SW480 (cell line): Measurements from ENCODE around the gene TAF5.
"Not testable (repeated sequence)": the region's sequence is repeated elsewhere in the genome, so short reads cannot be mapped to it uniquely, and the experiment has no call there.

Experiments used
- DNase-seq: peaks from one replicate; pipeline ENCODE4 v3.0.0-alpha.2; 2016; ENCODE audit warnings: low spot score

Gene TAF5

DNA sequence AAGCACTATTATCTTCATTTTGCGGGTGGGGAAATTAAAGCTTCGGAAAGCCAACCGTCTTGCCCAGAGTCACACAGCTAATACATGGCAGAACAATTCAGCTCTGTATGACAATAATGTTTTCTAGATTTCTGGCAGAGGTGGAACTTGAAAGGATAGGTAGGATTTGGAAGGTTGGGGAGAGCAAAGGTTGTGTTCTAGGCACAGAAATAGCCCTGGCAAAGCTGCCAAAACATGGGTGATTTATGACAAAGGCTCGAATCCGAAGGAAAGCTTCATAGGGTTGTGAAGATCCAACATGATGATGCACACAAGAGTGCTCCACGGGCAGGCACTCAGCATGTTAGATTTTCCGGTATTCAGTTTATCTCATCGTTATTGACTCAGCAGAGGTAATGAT, 47.8 kb downstream of the TAF5 start:
- DNase-seq: no peak

DNA sequence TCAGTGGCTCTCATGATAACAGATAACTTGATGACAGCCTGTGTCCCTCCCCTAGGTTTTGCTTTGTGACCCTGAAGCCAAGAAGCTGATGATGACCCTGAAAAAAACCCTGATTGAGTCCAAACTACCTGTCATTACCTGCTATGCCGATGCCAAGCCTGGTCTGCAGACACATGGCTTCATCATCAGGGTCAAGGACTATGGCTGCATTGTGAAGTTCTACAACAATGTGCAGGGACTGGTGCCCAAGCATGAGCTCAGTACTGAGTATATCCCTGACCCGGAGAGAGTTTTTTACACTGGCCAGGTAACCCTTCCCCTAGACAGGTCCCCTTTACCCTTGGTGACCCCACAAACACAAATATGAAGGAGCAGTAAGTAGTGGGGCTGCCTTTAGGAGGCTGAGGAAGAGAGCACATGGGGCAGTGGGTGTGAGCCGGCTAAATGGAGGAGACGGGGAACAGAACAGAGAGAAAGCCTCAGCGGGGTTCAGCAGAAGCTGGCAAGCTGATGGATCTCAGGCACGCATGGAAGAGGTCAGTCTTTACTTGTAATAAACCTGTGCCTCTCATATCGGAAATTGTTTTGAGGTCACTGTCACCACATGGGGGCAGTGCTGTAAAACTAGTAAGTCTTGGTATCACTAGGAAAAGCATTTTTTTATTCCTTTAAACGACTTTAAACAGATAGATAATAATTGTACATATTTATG, 48.8 kb downstream of the TAF5 start:
- DNase-seq: peak; percentile 60

DNA sequence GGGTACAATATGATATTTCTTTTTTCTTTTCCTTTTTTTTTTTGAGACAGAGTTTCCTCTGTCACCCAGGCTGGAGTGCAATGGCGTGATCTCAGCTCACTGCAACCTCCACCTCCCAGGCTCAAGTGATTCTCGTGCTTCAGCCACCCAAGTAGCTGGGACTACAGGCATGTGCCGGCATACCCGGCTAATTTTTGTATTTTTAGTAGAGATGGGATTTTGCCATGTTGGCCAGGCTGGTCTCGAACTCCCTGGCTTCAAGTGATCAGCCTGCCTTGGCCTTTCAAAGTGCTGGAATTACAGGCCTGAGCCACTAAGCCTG, 49.3 kb downstream of the TAF5 start:
- DNase-seq: not testable (repeated sequence)

DNA sequence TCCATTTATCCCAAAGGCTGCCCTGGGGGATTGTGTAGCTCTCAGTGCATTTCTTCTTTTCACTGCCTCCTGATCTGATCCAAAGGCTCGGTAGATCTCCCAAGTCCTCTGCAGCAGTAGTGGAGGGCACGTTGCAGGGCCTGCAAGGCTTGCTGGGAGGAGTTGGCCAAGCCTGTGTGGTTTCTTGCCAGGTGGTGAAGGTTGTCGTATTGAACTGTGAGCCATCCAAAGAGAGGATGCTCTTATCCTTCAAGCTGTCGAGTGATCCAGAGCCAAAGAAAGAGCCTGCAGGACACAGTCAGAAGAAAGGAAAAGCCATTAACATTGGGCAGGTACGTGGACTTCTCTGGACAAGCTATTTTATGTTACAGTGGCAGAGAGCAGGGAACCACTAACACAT, 49.8 kb downstream of the TAF5 start:
- DNase-seq: no peak

DNA sequence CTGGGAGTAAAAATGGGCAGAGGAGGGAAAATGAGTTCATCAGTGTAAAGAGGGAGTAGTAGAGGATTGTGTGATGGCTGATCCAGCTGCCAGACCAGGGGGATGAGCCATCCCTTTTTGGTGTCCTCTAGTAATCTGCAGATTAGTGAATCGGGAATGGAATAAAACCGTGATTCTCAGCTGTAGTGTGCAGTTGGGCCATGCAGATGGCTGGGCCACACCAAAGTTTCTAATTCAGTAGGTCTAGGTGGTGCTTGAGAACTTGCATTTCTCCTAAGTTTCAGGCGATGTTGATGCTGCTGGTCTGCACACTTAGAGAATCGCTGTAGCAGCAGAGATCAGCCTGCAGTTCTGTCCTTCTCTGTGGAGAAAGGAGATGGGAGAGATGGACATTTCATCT, 51.3 kb downstream of the TAF5 start:
- no peak for DNase-seq

DNA sequence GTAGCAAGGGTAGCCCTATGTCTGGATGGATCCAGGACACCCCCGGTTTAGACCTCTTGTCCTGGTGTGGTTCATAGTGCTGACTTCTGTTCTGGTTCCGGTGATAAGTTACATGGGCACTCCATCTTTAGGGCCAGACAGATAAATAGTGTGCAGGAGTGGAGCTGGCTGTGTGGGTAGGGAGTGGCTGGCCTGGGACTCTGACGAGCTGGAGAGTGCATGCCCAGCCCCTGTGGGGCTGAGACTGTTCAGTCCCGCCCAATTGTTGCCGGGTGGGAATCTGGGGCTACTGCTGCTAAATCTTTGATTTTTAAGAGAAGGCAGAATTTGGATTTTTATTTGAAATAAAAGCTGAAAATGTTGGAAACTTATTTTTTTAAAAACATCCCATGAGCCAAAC, 56.0 kb downstream of the TAF5 start:
- DNase-seq: no peak

DNA sequence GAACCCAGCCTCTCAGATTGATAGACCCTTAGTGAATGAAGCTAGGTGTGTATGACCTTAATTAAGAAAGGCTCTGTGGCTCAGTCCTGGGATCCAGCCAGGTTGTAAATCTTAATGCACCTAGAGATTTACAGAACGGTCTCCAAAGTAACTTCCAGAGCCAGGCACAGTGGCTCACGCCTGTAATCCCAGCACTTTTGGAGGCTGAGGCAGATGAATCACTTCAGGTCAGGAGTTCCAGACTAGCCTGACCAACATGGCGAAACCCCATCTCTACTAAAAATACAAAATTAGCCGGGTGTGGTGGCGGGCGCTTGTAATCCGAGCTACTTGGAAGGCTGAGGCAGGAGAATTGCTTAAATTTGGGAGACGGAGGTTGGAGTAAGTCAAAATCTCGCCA, 60.1 kb downstream of the TAF5 start:
- no peak for DNase-seq

DNA sequence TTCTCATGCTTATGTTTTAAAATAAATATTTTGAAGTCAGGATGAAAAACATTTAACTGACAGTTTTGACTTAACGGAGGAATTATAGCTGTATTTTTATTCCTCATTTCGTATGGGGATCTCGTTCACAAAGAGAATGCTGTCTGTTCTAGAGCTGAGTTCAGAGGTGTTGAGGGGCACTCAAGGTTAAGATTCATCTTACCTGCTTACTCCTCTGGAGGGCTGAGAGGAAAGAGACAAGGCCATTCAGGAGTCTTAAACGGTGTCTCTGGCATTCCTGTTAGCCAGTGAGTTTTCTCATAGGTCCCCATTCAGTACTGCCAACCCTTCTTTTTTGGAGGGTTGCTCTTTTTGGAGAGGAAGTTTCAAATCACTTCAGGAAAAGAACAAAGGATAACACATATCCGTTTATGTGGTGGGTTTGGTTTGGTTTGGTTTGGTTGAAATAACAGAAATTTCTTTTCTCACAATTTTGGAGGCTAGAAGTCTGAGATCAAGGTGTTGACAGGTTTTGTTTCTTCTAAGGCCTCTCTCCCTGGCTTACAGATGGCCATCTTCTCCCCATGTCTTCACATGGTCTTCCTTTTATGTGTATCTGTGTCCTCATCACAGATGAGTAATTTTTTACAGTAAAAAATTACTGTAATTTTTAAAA, 61.3 kb downstream of the TAF5 start:
- no peak for DNase-seq

DNA sequence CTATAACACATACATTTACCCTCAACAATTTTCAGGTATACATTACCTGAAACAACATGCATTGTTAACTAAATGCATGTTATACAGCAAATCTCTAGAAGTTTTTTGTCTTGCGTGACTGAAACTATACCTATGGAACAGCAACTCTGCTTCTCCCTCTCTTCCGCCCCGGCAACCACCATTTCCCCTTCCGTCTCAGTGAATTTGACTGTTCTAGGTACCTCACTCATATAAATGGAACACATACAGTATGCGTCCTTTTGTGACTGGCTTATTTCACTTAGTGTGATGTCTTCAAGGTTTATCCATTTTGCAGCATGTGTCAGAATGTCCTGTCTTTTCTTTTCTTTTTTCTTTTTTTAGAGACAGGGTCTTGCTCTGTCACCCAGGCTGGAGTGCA, 61.9 kb downstream of the TAF5 start:
- DNase-seq: no peak

DNA sequence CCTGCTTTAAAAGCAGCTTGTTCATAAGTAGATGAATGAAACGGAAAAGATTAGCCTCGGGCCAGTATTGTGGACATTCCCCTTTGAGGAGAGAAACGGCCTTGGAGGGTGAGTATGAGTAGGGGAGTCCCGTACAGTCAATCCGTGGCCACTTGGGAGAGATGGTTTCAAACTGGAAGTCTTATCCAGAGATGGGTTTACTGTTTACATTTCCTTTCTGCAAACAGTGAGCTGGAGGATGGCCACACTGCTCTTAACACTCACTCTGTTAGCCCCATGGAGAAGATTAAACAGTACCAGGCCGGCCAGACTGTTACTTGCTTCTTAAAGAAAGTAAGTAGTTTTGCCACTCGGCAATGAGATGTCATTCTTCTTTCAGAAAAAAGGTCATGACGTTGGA, 64.1 kb downstream of the TAF5 start:
- no peak for DNase-seq

DNA sequence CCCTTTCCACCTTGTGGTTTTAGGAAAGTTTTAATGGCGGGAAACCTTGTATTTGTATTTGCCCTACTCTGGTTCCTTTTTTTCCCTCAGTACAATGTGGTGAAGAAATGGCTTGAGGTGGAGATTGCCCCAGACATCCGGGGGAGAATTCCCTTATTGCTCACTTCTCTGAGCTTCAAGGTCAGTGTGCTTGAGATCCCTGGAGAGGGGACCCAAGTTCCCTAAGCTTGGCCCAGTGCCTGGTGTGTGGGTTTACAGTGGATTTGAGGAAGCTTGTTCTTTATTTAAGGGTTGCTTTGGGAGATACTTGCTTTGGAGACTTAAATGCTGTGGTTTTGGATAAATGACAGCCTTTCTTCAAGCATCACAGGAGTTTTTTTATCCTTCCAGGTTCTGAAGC, 66.1 kb downstream of the TAF5 start:
- no peak for DNase-seq
